Osteoblast (primary cell): ENCODE data around the gene CCDC148. TPM values are rescaled to one million over a fixed set of nuclear protein-coding genes. Genes with fewer than 3 reads are reported as not detected.

ENCODE experiments used
- DNase-seq: peaks from one replicate; pipeline ENCODE4 v3.0.0; 2011; ENCODE audit warnings: low spot score, mixed read lengths; ENCODE audit not compliant: insufficient read length; ENCODE audit errors: missing footprints
- H2AFZ ChIP-seq: 2 replicates; pipeline ENCODE4 v1.6.0; 2011; ENCODE audit warnings: mild to moderate bottlenecking, low read length
- H3K27ac ChIP-seq: 2 replicates; pipeline ENCODE4 v1.5.1; 2011; ENCODE audit warnings: mild to moderate bottlenecking, low read depth, low read length, moderate library complexity
- H3K27me3 ChIP-seq: 2 replicates; pipeline ENCODE4 v1.6.0; 2012; ENCODE audit warnings: mild to moderate bottlenecking, control low read depth, inconsistent platforms, low read length, moderate library complexity; ENCODE audit not compliant: insufficient read depth
- H3K36me3 ChIP-seq: 2 replicates; pipeline ENCODE4 v1.5.1; 2011; ENCODE audit warnings: mild to moderate bottlenecking, low read length, control low read depth, moderate library complexity; ENCODE audit not compliant: insufficient read depth
- H3K4me1 ChIP-seq: 2 replicates; pipeline ENCODE4 v1.5.1; 2011; ENCODE audit warnings: mild to moderate bottlenecking, low read length, control low read depth, moderate library complexity; ENCODE audit not compliant: insufficient read depth
- H3K4me2 ChIP-seq: 2 replicates; pipeline ENCODE4 v1.6.0; 2011; ENCODE audit warnings: mild to moderate bottlenecking, low read length; ENCODE audit not compliant: insufficient read depth
- H3K4me3 ChIP-seq: fragments of 200-600 bp; sonication (generic); 3 replicates; pipeline ENCODE4 v1.5.1; 2012; ENCODE audit warnings: mild to moderate bottlenecking, low read length, inconsistent platforms; ENCODE audit not compliant: insufficient read depth
- H3K79me2 ChIP-seq: 2 replicates; pipeline ENCODE4 v1.6.0; 2012; ENCODE audit warnings: mild to moderate bottlenecking, low read length, control low read depth, inconsistent platforms; ENCODE audit not compliant: insufficient read depth
- H3K9me3 ChIP-seq: 2 replicates; pipeline ENCODE4 v1.5.1; 2011; ENCODE audit warnings: low read depth, low read length, control low read depth
- H4K20me1 ChIP-seq: 2 replicates; pipeline ENCODE4 v1.6.0; 2012; ENCODE audit warnings: mild to moderate bottlenecking, low read length, control low read depth; ENCODE audit not compliant: insufficient read depth
- total RNA-seq: library from RNA; depleted of rRNA; stranded (reverse); fragments of >200 nt; gene quantifications from 2 replicates; pipeline ENCODE4 v1.2.3, GENCODE V29; 2012
- TF ChIP-seq, protein P1 (sequence below): IDR thresholded peaks from 2 replicates; pipeline ENCODE4 v1.5.1; 2011; ENCODE audit warnings: mild to moderate bottlenecking, low read depth, low read length, moderate library complexity; ENCODE audit errors: extremely low read depth

Gene CCDC148
- total RNA-seq, 1 donor, result 1.8 TPM

DNA sequence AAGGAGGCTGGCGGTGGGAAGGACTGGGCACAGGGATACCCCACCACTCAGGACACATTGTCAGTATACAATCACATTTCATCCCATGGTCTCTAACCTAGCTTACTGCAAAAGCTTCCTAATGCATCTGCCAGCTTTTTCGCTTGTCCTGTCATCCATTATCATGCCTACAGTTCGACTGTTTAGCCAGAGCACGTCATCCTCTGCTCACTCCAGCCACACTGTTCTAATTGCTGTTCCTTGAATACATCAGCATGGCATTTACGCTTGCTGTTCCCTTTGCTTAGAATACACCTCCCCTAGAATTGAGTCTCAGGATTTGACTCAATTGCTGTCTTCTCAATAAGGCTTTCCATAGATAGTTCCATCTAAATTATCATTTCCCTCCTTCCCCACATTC is 166.3 kb downstream of the CCDC148 start:
- no peak for DNase-seq
- H3K27ac ChIP-seq, result no peak overlapping the region
- no peaks in the 10 kb centered on the region for H3K9me3 ChIP-seq
- H3K4me1 ChIP-seq, result no peaks in the 10 kb centered on the region
- no peaks in the 10 kb centered on the region for H4K20me1 ChIP-seq
- H3K4me3 ChIP-seq, result no peak overlapping the region
- H3K36me3 ChIP-seq, result no peaks in the 10 kb centered on the region
- H3K4me2 ChIP-seq, result no peak overlapping the region
- H3K27me3 ChIP-seq, result peaks cover 4% of the 10 kb centered on the region
- H3K79me2 ChIP-seq, result no peaks in the 10 kb centered on the region
- H2AFZ ChIP-seq, result no peak overlapping the region
- TF ChIP-seq, protein P1, sequence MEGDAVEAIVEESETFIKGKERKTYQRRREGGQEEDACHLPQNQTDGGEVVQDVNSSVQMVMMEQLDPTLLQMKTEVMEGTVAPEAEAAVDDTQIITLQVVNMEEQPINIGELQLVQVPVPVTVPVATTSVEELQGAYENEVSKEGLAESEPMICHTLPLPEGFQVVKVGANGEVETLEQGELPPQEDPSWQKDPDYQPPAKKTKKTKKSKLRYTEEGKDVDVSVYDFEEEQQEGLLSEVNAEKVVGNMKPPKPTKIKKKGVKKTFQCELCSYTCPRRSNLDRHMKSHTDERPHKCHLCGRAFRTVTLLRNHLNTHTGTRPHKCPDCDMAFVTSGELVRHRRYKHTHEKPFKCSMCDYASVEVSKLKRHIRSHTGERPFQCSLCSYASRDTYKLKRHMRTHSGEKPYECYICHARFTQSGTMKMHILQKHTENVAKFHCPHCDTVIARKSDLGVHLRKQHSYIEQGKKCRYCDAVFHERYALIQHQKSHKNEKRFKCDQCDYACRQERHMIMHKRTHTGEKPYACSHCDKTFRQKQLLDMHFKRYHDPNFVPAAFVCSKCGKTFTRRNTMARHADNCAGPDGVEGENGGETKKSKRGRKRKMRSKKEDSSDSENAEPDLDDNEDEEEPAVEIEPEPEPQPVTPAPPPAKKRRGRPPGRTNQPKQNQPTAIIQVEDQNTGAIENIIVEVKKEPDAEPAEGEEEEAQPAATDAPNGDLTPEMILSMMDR, result no peak

DNA sequence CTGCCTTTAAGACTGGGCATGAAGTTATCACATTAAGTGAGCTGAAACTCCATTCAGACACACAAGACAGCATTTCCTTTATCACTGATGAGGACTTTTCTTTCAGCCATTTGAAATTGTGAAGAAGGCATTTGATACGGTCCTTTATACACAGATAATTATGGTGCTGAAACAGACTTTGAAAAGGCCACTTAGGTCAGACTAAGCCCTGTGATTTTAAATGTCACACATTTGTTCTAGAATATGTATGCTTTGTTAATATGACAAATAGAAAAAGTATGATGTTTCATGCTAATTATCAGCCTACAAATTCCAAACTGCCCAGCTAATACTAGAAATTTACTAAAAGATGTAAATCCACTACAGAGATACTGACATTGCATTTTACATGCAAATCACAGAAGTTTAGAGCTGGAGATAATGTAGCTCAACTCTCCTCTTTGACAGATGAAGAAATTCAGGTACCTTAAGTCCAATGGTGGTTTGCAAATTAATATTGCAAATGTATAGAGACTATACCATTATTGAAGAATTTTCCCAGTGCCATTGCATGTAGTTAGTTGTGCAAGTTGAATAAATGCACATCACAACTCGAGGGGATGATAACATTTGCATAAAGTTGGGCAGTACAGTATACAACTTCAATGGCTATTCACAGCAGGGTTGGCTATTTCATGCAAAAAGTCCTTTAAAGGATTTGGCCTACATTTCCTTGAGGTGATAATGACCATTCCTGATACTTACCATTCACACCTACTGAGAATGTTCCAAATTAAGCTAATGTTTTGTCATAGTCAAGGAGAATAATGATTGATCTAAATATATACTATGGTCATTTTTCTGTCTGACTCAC is 179.7 kb downstream of the CCDC148 start:
- Histone ChIP-seq H3K79me2 (no peaks in the 10 kb centered on the region), H3K27ac (no peak overlapping the region), H3K9me3 (no peaks in the 10 kb centered on the region), H3K36me3 (no peaks in the 10 kb centered on the region), H4K20me1 (no peaks in the 10 kb centered on the region), H3K4me2 (no peak overlapping the region), H3K4me1 (no peaks in the 10 kb centered on the region), H3K27me3 (no peaks in the 10 kb centered on the region), H2AFZ (no peak overlapping the region), H3K4me3 (no peak overlapping the region)
- DNase-seq, result no peak
- TF ChIP-seq, protein P1, result no peak

DNA sequence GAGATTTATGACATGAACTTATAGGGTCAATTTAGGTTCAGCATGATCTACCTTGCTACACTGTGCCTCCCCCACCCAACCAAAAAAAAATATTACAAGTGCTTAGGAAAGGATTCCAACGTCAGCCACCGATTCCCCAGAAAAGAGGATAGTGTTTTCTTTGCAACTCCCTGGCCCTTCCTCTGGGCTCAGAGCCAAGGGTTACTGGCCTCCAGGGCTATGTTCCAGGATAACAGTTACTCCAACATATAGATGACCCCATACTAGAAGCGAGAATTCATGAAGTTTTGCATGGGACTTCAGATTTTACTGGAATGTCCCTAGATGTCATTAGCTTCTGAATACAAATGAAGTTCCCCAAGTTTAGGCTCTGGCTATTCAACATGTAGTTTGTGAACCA is 182.8 kb downstream of the CCDC148 start:
- TF ChIP-seq, protein P1, result no peak
- H3K4me1 ChIP-seq, result no peaks in the 10 kb centered on the region
- H2AFZ ChIP-seq, result no peak overlapping the region
- no peak for DNase-seq
- no peaks in the 10 kb centered on the region for H3K9me3 ChIP-seq
- no peaks in the 10 kb centered on the region for H3K79me2 ChIP-seq
- no peak overlapping the region for H3K4me3 ChIP-seq
- no peak overlapping the region for H3K27ac ChIP-seq
- no peaks in the 10 kb centered on the region for H4K20me1 ChIP-seq
- no peak overlapping the region for H3K4me2 ChIP-seq
- H3K27me3 ChIP-seq, result no peaks in the 10 kb centered on the region
- H3K36me3 ChIP-seq, result no peaks in the 10 kb centered on the region

DNA sequence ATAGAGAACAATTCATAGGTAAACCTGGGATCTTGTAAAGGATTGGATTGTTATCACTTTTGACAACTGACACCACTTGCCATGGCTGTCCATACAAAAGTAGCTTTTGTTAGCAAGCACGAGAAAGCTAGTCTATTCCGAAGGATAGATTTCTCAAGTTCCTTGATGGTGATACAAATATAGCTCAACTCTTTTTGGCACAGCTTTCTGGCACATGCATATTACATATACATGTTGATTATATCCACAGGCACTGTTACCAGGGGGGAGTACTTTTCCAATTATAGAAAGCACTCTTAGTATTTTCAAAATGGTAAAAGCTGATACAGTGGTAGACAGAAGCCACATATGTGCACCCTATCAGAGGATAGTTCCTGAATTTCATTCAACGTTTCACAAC is 186.0 kb downstream of the CCDC148 start:
- H3K27ac ChIP-seq, result no peak overlapping the region
- no peak overlapping the region for H3K4me2 ChIP-seq
- no peaks in the 10 kb centered on the region for H3K36me3 ChIP-seq
- H3K4me3 ChIP-seq, result no peak overlapping the region
- no peaks in the 10 kb centered on the region for H3K4me1 ChIP-seq
- H4K20me1 ChIP-seq, result no peaks in the 10 kb centered on the region
- no peaks in the 10 kb centered on the region for H3K79me2 ChIP-seq
- no peaks in the 10 kb centered on the region for H3K9me3 ChIP-seq
- no peaks in the 10 kb centered on the region for H3K27me3 ChIP-seq
- no peak overlapping the region for H2AFZ ChIP-seq
- TF ChIP-seq, protein P1, result no peak
- no peak for DNase-seq
